Mucosa of rectum (tissue), 2 donors: Measurements from ENCODE around the gene NELL1.
"Not testable (repeated sequence)": the region's sequence is repeated elsewhere in the genome, so short reads cannot be mapped to it uniquely, and the experiment has no call there.

Experiments used
- H3K27ac ChIP-seq, 2 donors: one replicate each; pipeline ENCODE4 v1.7.0; 2013; ENCODE audit warnings: inconsistent platforms in 2 of 2, low read depth in 2 of 2, low read length in 2 of 2
- H3K27me3 ChIP-seq, 2 donors: one replicate each; pipeline ENCODE4 v1.7.0; 2013; ENCODE audit warnings: low read length in 2 of 2; ENCODE audit not compliant: control insufficient read depth in 2 of 2, insufficient read depth in 2 of 2
- H3K36me3 ChIP-seq, 2 donors: one replicate each; pipeline ENCODE4 v1.7.0; 2013; ENCODE audit warnings: low read length in 2 of 2; ENCODE audit not compliant: control insufficient read depth in 2 of 2, insufficient read depth in 2 of 2
- H3K4me1 ChIP-seq, 2 donors: one replicate each; pipeline ENCODE4 v1.7.0; 2013; ENCODE audit warnings: low read length in 2 of 2, mild to moderate bottlenecking in 1 of 2; ENCODE audit not compliant: control insufficient read depth in 2 of 2, insufficient read depth in 2 of 2
- H3K4me3 ChIP-seq, 2 donors: one replicate each; pipeline ENCODE4 v1.7.0; 2013; ENCODE audit warnings: low read length in 2 of 2
- H3K9ac ChIP-seq, 2 donors: one replicate each; pipeline ENCODE4 v1.7.0; 2013; ENCODE audit warnings: low read length in 2 of 2, low read depth in 1 of 2, mild to moderate bottlenecking in 1 of 2
- H3K9me3 ChIP-seq, 2 donors: one replicate each; pipeline ENCODE4 v1.7.0; 2013; ENCODE audit warnings: low read length in 2 of 2; ENCODE audit not compliant: control insufficient read depth in 2 of 2
- donor health status: healthy.
- donor health status: Normal muscosa, but diverticular disease.

NELL1 gene

GRCh38 chr11:21258414-21258813 lies 589.0 kb downstream of the NELL1 start:
- Histone ChIP-seq H3K9ac (no peak overlapping the region), H3K9me3 (no peaks in the 10 kb centered on the region), H3K4me1 (no peaks in the 10 kb centered on the region), H3K27ac (no peak overlapping the region), H3K36me3 (no peaks in the 10 kb centered on the region), H3K4me3 (no peak overlapping the region), H3K27me3 (no peaks in the 10 kb centered on the region)

- Histone ChIP-seq H3K27me3 (no peaks in the 10 kb centered on the region), H3K9ac (no peak overlapping the region), H3K9me3 (no peaks in the 10 kb centered on the region), H3K4me1 (no peaks in the 10 kb centered on the region), H3K36me3 (no peaks in the 10 kb centered on the region), H3K4me3 (no peak overlapping the region), H3K27ac (no peak overlapping the region)
Measured at GRCh38 chr11:21260101-21260500, 590.7 kb downstream of the NELL1 start.

GRCh38 chr11:21262992-21263391 lies 593.6 kb downstream of the NELL1 start:
- no peaks in the 10 kb centered on the region for H3K36me3 ChIP-seq
- no peak overlapping the region for H3K27ac ChIP-seq
- no peaks in the 10 kb centered on the region for H3K27me3 ChIP-seq
- no peaks in the 10 kb centered on the region for H3K4me1 ChIP-seq
- no peaks in the 10 kb centered on the region for H3K9me3 ChIP-seq
- H3K9ac ChIP-seq: no peak overlapping the region
- H3K4me3 ChIP-seq: no peak overlapping the region

GRCh38 chr11:21264125-21264524 lies 594.7 kb downstream of the NELL1 start:
- H3K27ac ChIP-seq: no peak overlapping the region
- H3K4me1 ChIP-seq: no peaks in the 10 kb centered on the region
- H3K36me3 ChIP-seq: no peaks in the 10 kb centered on the region
- H3K27me3 ChIP-seq: no peaks in the 10 kb centered on the region
- H3K9me3 ChIP-seq: no peaks in the 10 kb centered on the region
- no peak overlapping the region for H3K4me3 ChIP-seq
- no peak overlapping the region for H3K9ac ChIP-seq

GRCh38 chr11:21268036-21268435 lies 598.6 kb downstream of the NELL1 start:
- Histone ChIP-seq H3K27me3 (no peaks in the 10 kb centered on the region), H3K36me3 (no peaks in the 10 kb centered on the region), H3K27ac (no peak overlapping the region), H3K4me1 (no peaks in the 10 kb centered on the region), H3K4me3 (no peak overlapping the region), H3K9ac (no peak overlapping the region), H3K9me3 (no peaks in the 10 kb centered on the region)

GRCh38 chr11:21272139-21272538 lies 602.8 kb downstream of the NELL1 start:
- H3K4me1 ChIP-seq, H3K9me3 ChIP-seq, H3K36me3 ChIP-seq, H3K4me3 ChIP-seq, H3K9ac ChIP-seq, H3K27me3 ChIP-seq, H3K27ac ChIP-seq: not testable (repeated sequence)

GRCh38 chr11:21278840-21279239 lies 609.5 kb downstream of the NELL1 start:
- no peak overlapping the region for H3K4me3 ChIP-seq
- no peaks in the 10 kb centered on the region for H3K9me3 ChIP-seq
- H3K36me3 ChIP-seq: no peaks in the 10 kb centered on the region
- H3K27ac ChIP-seq: no peak overlapping the region
- no peak overlapping the region for H3K9ac ChIP-seq
- no peaks in the 10 kb centered on the region for H3K4me1 ChIP-seq
- H3K27me3 ChIP-seq: no peaks in the 10 kb centered on the region

GRCh38 chr11:21285104-21285503 lies 615.7 kb downstream of the NELL1 start:
- Histone ChIP-seq H3K27ac (no peak overlapping the region), H3K27me3 (no peaks in the 10 kb centered on the region), H3K36me3 (no peaks in the 10 kb centered on the region), H3K4me3 (no peak overlapping the region), H3K9ac (no peak overlapping the region), H3K4me1 (no peaks in the 10 kb centered on the region), H3K9me3 (no peaks in the 10 kb centered on the region)

- Histone ChIP-seq H3K27ac (no peak overlapping the region), H3K36me3 (no peaks in the 10 kb centered on the region), H3K4me3 (no peak overlapping the region), H3K27me3 (no peaks in the 10 kb centered on the region), H3K9ac (no peak overlapping the region), H3K4me1 (no peaks in the 10 kb centered on the region), H3K9me3 (no peaks in the 10 kb centered on the region)
Measured at GRCh38 chr11:21289686-21290085, 620.3 kb downstream of the NELL1 start.

GRCh38 chr11:21295508-21295907 lies 626.1 kb downstream of the NELL1 start:
- Histone ChIP-seq H3K36me3 (no peaks in the 10 kb centered on the region), H3K4me3 (no peak overlapping the region), H3K9ac (no peak overlapping the region), H3K27ac (no peak overlapping the region), H3K9me3 (no peaks in the 10 kb centered on the region), H3K4me1 (no peaks in the 10 kb centered on the region), H3K27me3 (no peaks in the 10 kb centered on the region)

GRCh38 chr11:21301981-21302380 lies 632.6 kb downstream of the NELL1 start:
- Histone ChIP-seq H3K36me3 (no peaks in the 10 kb centered on the region), H3K4me1 (no peaks in the 10 kb centered on the region), H3K9me3 (no peaks in the 10 kb centered on the region), H3K9ac (no peak overlapping the region), H3K4me3 (no peak overlapping the region), H3K27me3 (no peaks in the 10 kb centered on the region), H3K27ac (no peak overlapping the region)
